H9 (cell line): ENCODE measurements around the gene NINJ1. TPM values are rescaled to one million over a fixed set of nuclear protein-coding genes. Genes with fewer than 3 reads are reported as not detected.

Source experiments
- DNase-seq: peaks from one replicate; pipeline ENCODE4 v3.0.0-alpha.2; 2017
- H2AFZ ChIP-seq: one replicate; pipeline ENCODE4 v1.6.1; 2013; ENCODE audit warnings: mild to moderate bottlenecking, low read length, control low read depth, moderate library complexity
- H2AK5ac ChIP-seq: 2 replicates; pipeline ENCODE4 v1.6.1; 2013; ENCODE audit warnings: low read length, control low read depth, mixed read lengths; ENCODE audit not compliant: insufficient read length
- H2BK120ac ChIP-seq: one replicate; pipeline ENCODE4 v1.6.1; 2013; ENCODE audit warnings: low read depth, mild to moderate bottlenecking, low read length, control low read depth, inconsistent platforms; ENCODE audit not compliant: poor library complexity, severe bottlenecking
- H2BK12ac ChIP-seq: 2 replicates; pipeline ENCODE4 v1.6.1; 2013; ENCODE audit warnings: low read length, control low read depth, mixed read lengths, low read depth; ENCODE audit not compliant: insufficient read length
- H2BK15ac ChIP-seq: 2 replicates; pipeline ENCODE4 v1.6.1; 2013; ENCODE audit warnings: low read depth, low read length, control low read depth
- H2BK20ac ChIP-seq: one replicate; pipeline ENCODE4 v1.6.1; 2013; ENCODE audit warnings: low read depth, mild to moderate bottlenecking, low read length, control low read depth, inconsistent platforms; ENCODE audit not compliant: poor library complexity, severe bottlenecking
- H2BK5ac ChIP-seq: 2 replicates; pipeline ENCODE4 v1.6.1; 2013; ENCODE audit warnings: low read length, control low read depth, mixed read lengths; ENCODE audit not compliant: insufficient read length
- H3K14ac ChIP-seq: 2 replicates; pipeline ENCODE4 v1.6.1; 2013; ENCODE audit warnings: low read length, control low read depth; ENCODE audit not compliant: insufficient read depth
- H3K18ac ChIP-seq: 2 replicates; pipeline ENCODE4 v1.6.1; 2013; ENCODE audit warnings: low read depth, mild to moderate bottlenecking, mixed read lengths, low read length, control low read depth; ENCODE audit not compliant: insufficient read length
- H3K23ac ChIP-seq: 2 replicates; pipeline ENCODE4 v1.6.1; 2013; ENCODE audit warnings: low read length, control low read depth, mixed read lengths, low read depth; ENCODE audit not compliant: insufficient read length
- H3K23me2 ChIP-seq: 2 replicates; pipeline ENCODE4 v1.6.1; 2013; ENCODE audit warnings: low read depth, mild to moderate bottlenecking, mixed read lengths, low read length, control low read depth; ENCODE audit not compliant: insufficient read length, poor library complexity, severe bottlenecking
- H3K27ac ChIP-seq: 2 replicates; pipeline ENCODE4 v1.5.1; 2013; ENCODE audit warnings: low read length, control low read depth, mixed read lengths, low read depth; ENCODE audit not compliant: insufficient read length
- H3K27me3 ChIP-seq: 2 replicates; pipeline ENCODE4 v1.6.1; 2013; ENCODE audit warnings: low read length, control low read depth, inconsistent platforms; ENCODE audit not compliant: insufficient read depth
- H3K4ac ChIP-seq: 2 replicates; pipeline ENCODE4 v1.6.1; 2013; ENCODE audit warnings: low read depth, mild to moderate bottlenecking, control low read depth, inconsistent platforms, low read length, moderate library complexity
- H3K4me1 ChIP-seq: 2 replicates; pipeline ENCODE4 v1.6.1; 2013; ENCODE audit warnings: low read length, control low read depth, inconsistent platforms; ENCODE audit not compliant: insufficient read depth
- H3K4me2 ChIP-seq: 2 replicates; pipeline ENCODE4 v1.6.1; 2013; ENCODE audit warnings: low read length, control low read depth, mixed read lengths; ENCODE audit not compliant: insufficient read length, insufficient read depth
- H3K56ac ChIP-seq: 2 replicates; pipeline ENCODE4 v1.6.1; 2013; ENCODE audit warnings: low read depth, mild to moderate bottlenecking, mixed read lengths, low read length, control low read depth; ENCODE audit not compliant: insufficient read length
- H3K79me1 ChIP-seq: 2 replicates; pipeline ENCODE4 v1.6.1; 2013; ENCODE audit warnings: low read depth, mild to moderate bottlenecking, moderate library complexity, low read length, control low read depth, inconsistent platforms; ENCODE audit not compliant: insufficient read depth, poor library complexity, severe bottlenecking
- H3K79me2 ChIP-seq: 2 replicates; pipeline ENCODE4 v1.6.1; 2013; ENCODE audit warnings: low read length, control low read depth, inconsistent platforms; ENCODE audit not compliant: insufficient read depth
- H3K9ac ChIP-seq: 2 replicates; pipeline ENCODE4 v1.6.1; 2013; ENCODE audit warnings: low read length, control low read depth, mixed read lengths; ENCODE audit not compliant: insufficient read length; ENCODE audit errors: extremely low read depth
- H3K9me3 ChIP-seq: one replicate; pipeline ENCODE4 v1.6.1; 2013; ENCODE audit warnings: low read depth, low read length, inconsistent platforms; ENCODE audit not compliant: control insufficient read depth
- H3T11ph ChIP-seq: one replicate; pipeline ENCODE4 v1.6.1; 2013; ENCODE audit warnings: mild to moderate bottlenecking, low read length, control low read depth, inconsistent platforms
- H4K20me1 ChIP-seq: one replicate; pipeline ENCODE4 v1.6.1; 2013; ENCODE audit not compliant: control insufficient read depth, insufficient read length, insufficient read depth
- H4K5ac ChIP-seq: 2 replicates; pipeline ENCODE4 v1.6.1; 2013; ENCODE audit warnings: low read depth, mild to moderate bottlenecking, mixed read lengths, low read length, control low read depth; ENCODE audit not compliant: insufficient read length
- H4K8ac ChIP-seq: replicated peaks from 2 replicates; pipeline ENCODE4 v1.6.1; 2013; ENCODE audit warnings: low read length, control low read depth, mixed read lengths, low read depth; ENCODE audit not compliant: insufficient read length
- H4K91ac ChIP-seq: 2 replicates; pipeline ENCODE4 v1.6.1; 2013; ENCODE audit warnings: low read depth, mild to moderate bottlenecking, moderate library complexity, mixed read lengths, low read length, control low read depth; ENCODE audit not compliant: insufficient read length
- H3K27ac Mint-ChIP-seq, 3 experiments: 2 replicates in 2 of 3; 3 replicates in 1 of 3; pipeline ENCODE4 v1.8.0; 2020 to 2021; ENCODE audit warnings: mixed read lengths in 3 of 3, mild to moderate bottlenecking in 1 of 3, moderate library complexity in 1 of 3
- H3K27me3 Mint-ChIP-seq: 2 replicates; pipeline ENCODE4 v1.8.0; 2021; ENCODE audit warnings: low read depth, mild to moderate bottlenecking, moderate library complexity, mixed read lengths
- H3K36me3 Mint-ChIP-seq, 3 experiments: 2 replicates in 2 of 3; 3 replicates in 1 of 3; pipeline ENCODE4 v1.8.0; 2020 to 2021; ENCODE audit warnings: low read depth in 3 of 3, mixed read lengths in 3 of 3; ENCODE audit not compliant: insufficient read depth in 1 of 3
- H3K4me1 Mint-ChIP-seq, 2 experiments: 2 replicates each; pipeline ENCODE4 v1.8.0; 2020; ENCODE audit warnings: mixed read lengths in 2 of 2
- H3K4me3 Mint-ChIP-seq, 2 experiments: 2 replicates in 1 of 2; 3 replicates in 1 of 2; pipeline ENCODE4 v1.8.0; 2020 to 2021; ENCODE audit warnings: mild to moderate bottlenecking in 2 of 2, mixed read lengths in 2 of 2, moderate library complexity in 1 of 2
- H3K9me3 Mint-ChIP-seq, 2 experiments: 2 replicates in 1 of 2; 3 replicates in 1 of 2; pipeline ENCODE4 v1.8.0; 2020; ENCODE audit warnings: mild to moderate bottlenecking in 2 of 2, mixed read lengths in 2 of 2, moderate library complexity in 1 of 2
- WGBS: extraction: QIAGEN DNeasy Blood & Tissue Kit; methylation state at CpG from one replicate; pipeline ENCODE4 v1.1.7; 2013; ENCODE audit warnings: missing lambda C conversion rate, low lambda C conversion rate, mixed read lengths; ENCODE audit not compliant: insufficient read length; ENCODE audit errors: extremely low coverage; 5-methylcytosine and 5-hydroxymethylcytosine counted together
- total RNA-seq: library from RNA; stranded (reverse); gene quantifications from 2 replicates; pipeline ENCODE4 v1.2.1, GENCODE V29; 2021
- TF ChIP-seq, protein P1 (sequence below): fragments of 200-600 bp; sonication (generic); conservative IDR thresholded peaks from 3 replicates; pipeline ENCODE4 v1.8.0; 2021; ENCODE audit warnings: antibody characterized with exemption, mild to moderate bottlenecking

The NINJ1 gene
- total RNA-seq, 1 experiment from 2014 or later: 28.9 TPM

DNA sequence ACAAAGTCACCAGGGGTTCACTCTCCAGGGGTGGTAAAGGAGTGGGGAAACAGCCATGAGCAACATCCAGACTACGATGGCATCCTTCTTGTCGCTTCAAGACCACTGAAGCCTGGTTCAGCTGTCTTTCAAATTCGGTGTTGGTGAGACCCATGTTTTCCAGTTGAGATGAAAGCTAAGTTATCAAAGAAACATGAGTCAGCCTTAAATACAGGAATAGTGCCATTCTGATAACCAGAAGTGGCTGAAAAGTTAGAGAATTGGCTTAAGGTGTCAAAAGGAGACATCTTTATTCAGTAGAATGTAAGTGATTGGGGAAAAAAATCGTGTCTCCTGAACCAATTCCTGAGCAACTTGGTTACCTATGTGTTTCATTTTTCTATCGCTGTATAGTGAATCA, 45.0 kb downstream of the NINJ1 start:
- no peak overlapping the region for H4K8ac ChIP-seq
- no CpG with 5 or more reads among the region's 5 CpGs for WGBS
- H3K9me3 Mint-ChIP-seq: peaks cover 6 to 9% of the 10 kb centered on the region in 2 experiments; a peak in 4 of 5 replicates

More for the DNA sequence above, 45.0 kb downstream of the NINJ1 start:
- no peaks in the 10 kb centered on the region for H3K79me2 ChIP-seq
- no peak overlapping the region for H3K4ac ChIP-seq
- H2BK5ac ChIP-seq: no peak overlapping the region
- no peak overlapping the region for H3K56ac ChIP-seq
- H2AK5ac ChIP-seq: no peak overlapping the region
- H3K27ac ChIP-seq: no peak overlapping the region
- no peak overlapping the region for H3K9ac ChIP-seq
- no peak overlapping the region for H2BK120ac ChIP-seq
- H3K23me2 ChIP-seq: no peaks in the 10 kb centered on the region
- H3T11ph ChIP-seq: no peak overlapping the region
- H4K5ac ChIP-seq: no peak overlapping the region
- H2BK20ac ChIP-seq: no peak overlapping the region
- no peak overlapping the region for H3K23ac ChIP-seq
- H3K36me3 Mint-ChIP-seq: peaks cover 9 to 17% (median 16%) of the 10 kb centered on the region in 3 experiments
- no peak overlapping the region for H3K4me2 ChIP-seq
- H3K4me1 ChIP-seq: no peaks in the 10 kb centered on the region
- no peak overlapping the region for H2BK15ac ChIP-seq
- H3K27me3 Mint-ChIP-seq: no peaks in the 10 kb centered on the region; the same call in 1 of the 2 replicates
- TF ChIP-seq, protein P1, sequence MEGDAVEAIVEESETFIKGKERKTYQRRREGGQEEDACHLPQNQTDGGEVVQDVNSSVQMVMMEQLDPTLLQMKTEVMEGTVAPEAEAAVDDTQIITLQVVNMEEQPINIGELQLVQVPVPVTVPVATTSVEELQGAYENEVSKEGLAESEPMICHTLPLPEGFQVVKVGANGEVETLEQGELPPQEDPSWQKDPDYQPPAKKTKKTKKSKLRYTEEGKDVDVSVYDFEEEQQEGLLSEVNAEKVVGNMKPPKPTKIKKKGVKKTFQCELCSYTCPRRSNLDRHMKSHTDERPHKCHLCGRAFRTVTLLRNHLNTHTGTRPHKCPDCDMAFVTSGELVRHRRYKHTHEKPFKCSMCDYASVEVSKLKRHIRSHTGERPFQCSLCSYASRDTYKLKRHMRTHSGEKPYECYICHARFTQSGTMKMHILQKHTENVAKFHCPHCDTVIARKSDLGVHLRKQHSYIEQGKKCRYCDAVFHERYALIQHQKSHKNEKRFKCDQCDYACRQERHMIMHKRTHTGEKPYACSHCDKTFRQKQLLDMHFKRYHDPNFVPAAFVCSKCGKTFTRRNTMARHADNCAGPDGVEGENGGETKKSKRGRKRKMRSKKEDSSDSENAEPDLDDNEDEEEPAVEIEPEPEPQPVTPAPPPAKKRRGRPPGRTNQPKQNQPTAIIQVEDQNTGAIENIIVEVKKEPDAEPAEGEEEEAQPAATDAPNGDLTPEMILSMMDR: no peak
- no peak overlapping the region for H3K18ac ChIP-seq
- H2BK12ac ChIP-seq: no peak overlapping the region
- no peak overlapping the region for H2AFZ ChIP-seq
- peaks cover 3% of the 10 kb centered on the region for H4K20me1 ChIP-seq
- H3K27me3 ChIP-seq: no peaks in the 10 kb centered on the region
- H4K91ac ChIP-seq: no peak overlapping the region
- no peak overlapping the region for H3K4me3 Mint-ChIP-seq
- H3K9me3 ChIP-seq: no peaks in the 10 kb centered on the region
- no peak overlapping the region for H3K14ac ChIP-seq
- no peak overlapping the region for H3K27ac Mint-ChIP-seq
- H3K4me1 Mint-ChIP-seq: peaks cover 4 to 7% of the 10 kb centered on the region in 2 experiments; a peak in 1 of 4 replicates
- no peaks in the 10 kb centered on the region for H3K79me1 ChIP-seq
- DNase-seq: no peak
